ENCODE data around the gene MRRF.

The MRRF gene

GRCh38 chr9:122228568-122229484 is 35.9 kb upstream of the MRRF start, which contains the start of gene LHX6:
Gene LHX6 (minus strand): TSS chr9:122228957. CDS start chr9:122228740, 217 bp downstream.
- no peak for DNase-seq (ENCODE audit: low read depth)

GRCh38 chr9:122229485-122229837 is 35.2 kb upstream of the MRRF start:
- no peak for DNase-seq (ENCODE audit: low read depth)

DNA sequence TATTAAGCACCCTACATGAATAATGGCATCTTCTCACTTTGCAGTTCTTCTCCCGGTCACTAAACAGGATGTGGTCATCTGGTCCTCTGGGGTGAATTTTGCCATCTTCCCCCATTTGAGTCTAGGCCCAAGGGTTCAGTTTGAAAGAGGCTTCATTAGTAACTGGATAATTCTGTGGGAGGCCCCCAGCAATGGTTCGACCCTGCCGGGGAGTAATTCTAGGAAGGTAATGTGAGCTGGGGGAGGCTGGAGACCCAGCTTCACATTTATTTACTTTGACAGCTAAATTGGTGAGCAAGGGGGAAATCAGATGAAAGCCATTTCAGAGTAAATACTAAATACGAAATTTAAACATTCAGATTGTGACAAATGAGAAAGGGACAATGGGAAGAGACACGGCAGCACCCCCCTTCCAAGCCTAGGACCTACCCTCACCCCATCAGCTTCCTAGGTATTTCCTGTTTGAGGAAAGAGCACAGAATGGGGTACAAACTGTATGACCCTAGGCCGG is 31.8 kb upstream of the MRRF start:
- DNase-seq (ENCODE audit: low read depth): no peak

DNA sequence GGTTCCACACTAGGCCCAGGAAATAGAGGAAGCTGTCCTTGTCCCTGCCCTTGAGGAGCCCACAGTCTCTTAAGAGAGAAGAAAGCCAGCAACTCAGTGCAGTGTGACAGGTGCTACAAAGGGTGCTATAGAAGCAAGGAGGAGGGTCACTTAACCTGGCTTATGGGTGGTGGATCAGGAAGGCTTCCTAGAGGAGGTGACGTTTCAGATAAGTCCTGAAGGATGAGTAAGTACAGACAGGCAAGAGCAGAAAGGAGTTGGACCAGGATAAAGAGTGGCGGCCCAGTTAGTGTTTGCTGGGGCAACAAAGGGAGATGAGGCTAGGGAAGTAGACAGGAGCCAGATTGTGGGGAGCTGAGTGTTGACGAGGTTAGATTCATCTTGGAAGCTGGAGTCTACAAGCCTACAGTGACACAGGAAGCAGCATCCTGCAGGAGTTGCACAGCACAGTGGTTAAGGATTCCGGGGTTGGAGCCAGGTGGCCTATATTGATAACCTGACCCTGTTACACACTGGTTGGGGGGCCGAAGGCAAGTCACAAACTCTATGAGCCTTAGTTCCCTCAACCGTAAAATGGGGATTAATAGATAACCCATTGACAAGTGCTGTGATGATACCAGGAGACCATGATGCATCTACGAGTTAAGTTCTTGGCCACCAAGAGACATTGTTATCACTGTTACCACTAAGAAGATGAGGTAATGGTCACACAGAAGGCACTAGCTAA is 30.5 kb upstream of the MRRF start:
- no peak for DNase-seq (ENCODE audit: low read depth)

DNA sequence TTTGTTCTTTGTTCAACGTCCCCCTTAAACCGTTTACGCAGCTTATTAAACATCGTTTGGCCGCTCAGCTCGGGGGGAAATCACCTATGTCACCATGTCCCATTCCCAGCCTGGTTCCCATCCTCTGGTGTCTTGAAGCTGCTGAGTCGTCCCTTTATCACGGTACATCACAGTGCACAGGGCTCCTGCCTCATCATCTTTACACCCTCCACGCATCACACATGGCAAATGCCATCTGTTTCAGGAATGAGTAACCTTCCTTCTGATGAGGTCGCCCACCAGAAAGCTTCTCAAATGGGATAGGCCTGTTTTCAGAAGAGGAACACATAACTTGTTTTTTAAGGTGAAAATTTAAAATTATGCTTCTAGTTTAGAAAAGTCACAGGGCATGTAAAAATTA is 28.0 kb upstream of the MRRF start:
- DNase-seq (ENCODE audit: low read depth): no peak

DNA sequence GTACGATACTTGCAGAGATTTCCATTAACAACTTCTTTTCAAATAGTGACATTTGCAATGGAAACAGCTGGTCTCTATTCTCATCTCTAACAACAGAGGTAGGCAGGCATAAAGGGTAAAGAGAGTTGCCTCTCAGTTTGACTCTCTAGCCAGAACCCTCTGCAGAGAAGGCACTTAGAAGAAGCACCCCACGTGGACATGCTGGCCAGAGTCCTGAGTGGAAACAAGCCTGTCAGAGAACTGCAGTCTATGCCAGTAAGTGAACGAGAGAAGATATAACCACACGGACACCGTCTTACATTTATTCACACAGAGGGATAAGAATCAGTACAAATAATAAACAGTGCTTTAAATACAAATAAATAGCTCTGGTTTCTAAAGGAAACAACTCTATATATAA is 25.0 kb upstream of the MRRF start:
- DNase-seq (ENCODE audit: low read depth): no peak

- DNase-seq (ENCODE audit: low read depth): no peak
These were observed 20.3 kb upstream of the MRRF start for GRCh38 chr9:122244349-122244748.

DNA sequence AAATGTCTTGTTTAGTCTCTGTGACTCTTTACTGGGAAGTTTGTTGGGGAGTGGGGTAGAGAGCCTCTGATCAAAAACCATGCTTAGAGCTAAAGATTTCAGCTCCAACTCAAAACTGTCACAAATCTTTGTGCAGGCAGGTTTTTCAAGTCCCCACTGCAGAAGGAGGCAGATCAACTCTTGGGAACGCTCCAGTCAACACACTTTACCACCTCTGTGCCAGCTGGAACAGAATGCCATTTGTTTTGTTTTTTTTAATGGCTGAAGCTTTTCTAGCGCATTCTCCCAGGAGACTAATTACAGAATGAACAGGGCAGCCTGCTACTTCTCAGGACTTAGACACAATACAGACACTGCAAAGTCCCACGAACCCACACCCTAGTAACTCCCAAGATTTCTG is 18.0 kb upstream of the MRRF start:
- no peak for DNase-seq (ENCODE audit: low read depth)

DNA sequence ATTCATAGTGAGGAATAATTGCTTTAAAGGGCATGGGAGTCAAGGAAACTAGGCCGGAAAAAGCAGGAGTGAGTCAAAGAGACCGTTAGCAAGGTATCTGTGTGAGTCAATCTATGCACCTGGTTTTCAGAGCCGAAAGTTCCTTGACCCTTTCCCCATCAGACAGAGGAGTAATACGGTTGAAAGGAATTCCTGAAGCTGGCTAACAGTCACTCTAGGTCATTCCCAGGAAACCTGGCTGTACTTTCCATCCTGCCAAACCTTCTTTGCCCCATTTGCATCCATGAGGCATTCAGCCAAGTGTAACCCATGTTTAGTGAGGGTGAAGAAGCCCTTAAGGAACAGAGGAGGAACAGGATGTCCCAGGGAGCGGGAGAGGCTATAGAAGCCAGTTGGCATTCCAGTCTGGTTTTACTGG is 16.2 kb upstream of the MRRF start:
- no peak for DNase-seq (ENCODE audit: low read depth)

DNA sequence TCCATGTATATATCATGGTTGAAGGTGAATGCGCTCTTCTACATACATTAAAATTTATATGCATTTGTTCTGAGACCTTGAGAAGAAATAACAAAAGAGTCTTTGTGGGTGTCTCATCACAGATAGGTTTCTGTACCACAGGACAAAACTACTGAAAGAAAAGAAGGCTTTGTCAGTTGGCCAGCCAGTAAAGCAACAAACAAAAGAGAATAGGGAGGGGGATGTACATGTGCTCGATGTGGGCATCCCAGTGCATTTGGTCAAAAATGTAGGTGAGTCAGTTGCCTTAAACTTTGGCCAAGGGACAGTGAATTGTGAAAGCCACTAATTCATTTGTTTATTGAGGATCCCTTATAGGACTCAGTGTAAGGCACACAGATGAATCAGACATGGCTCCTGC is 13.3 kb upstream of the MRRF start:
- no peak for DNase-seq (ENCODE audit: low read depth)

DNA sequence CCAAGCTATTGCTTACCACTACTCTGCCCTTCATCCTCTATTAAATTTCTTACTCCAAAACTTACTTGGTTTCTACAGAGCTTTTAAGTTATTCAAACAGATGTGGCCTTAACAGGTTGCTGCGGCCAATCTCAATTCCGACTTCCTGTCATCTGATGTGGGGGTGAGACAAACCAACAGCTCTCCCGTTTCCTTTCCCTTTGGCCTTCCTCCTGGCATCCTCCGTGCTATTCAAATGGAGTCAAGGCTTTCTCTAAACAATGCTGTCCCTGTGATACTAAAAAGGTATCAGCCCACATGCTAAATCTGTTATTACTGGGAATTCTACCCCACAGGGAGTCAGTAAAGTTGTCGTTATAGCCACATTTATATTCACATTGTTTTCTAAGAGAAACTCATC is 11.9 kb upstream of the MRRF start:
- no peak for DNase-seq (ENCODE audit: low read depth)

DNA sequence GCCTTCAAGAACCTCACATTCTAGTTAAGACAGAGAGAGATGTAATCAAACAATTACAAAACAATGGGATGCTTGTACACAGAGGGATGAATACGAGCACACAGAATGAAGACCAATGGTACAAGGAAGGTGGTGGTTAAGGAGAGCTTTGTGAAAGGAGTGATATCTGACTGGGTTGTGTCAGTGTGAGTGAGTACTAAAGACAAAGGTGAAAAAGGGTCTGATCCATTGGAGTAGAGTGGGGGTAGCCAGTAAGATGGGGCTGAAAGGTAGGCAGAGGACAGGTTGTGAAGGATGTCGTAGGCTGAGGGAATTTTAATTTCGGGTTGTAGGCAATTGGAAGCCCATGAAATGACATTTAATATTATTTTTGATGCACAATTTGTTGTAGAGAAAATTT is 9.9 kb upstream of the MRRF start:
- DNase-seq (ENCODE audit: low read depth): no peak

DNA sequence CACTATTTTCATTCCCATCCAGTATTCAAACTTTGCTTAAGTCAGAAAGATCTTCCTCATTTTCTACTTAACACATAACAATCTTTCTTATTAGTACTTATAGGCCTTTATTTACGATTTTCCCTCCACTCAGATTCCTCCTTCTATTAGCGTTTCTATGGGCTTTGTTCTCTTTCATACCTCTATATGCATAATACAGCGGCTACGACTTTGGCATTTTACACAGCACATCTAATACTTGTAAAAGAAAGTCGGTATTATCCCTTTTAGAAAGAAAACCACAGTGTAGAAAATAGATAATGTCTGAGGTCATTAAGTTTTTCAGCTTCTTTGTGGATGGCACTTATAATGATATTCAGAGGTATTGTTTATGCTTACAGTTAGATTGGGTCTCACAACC is 8.5 kb upstream of the MRRF start:
- DNase-seq (ENCODE audit: low read depth): no peak

GRCh38 chr9:122258886-122259415 is 5.7 kb upstream of the MRRF start:
- no peak for DNase-seq (ENCODE audit: low read depth)

- DNase-seq (ENCODE audit: low read depth): no peak
These were observed 3.2 kb upstream of the MRRF start for GRCh38 chr9:122261469-122261881.

GRCh38 chr9:122262073-122262472 is 2.6 kb upstream of the MRRF start:
- no peak for DNase-seq (ENCODE audit: low read depth)

- DNase-seq (ENCODE audit: low read depth): no peak
These were observed 858 bp upstream of the MRRF start for GRCh38 chr9:122263699-122264349.

GRCh38 chr9:122265149-122265915 is 650 bp downstream of the MRRF start:
- DNase-seq (ENCODE audit: low read depth): no peak

GRCh38 chr9:122268041-122268814 is 3.5 kb downstream of the MRRF start:
- no peak for DNase-seq (ENCODE audit: low read depth)

GRCh38 chr9:122274055-122274454 is 9.4 kb downstream of the MRRF start:
- DNase-seq (ENCODE audit: low read depth): no peak

DNA sequence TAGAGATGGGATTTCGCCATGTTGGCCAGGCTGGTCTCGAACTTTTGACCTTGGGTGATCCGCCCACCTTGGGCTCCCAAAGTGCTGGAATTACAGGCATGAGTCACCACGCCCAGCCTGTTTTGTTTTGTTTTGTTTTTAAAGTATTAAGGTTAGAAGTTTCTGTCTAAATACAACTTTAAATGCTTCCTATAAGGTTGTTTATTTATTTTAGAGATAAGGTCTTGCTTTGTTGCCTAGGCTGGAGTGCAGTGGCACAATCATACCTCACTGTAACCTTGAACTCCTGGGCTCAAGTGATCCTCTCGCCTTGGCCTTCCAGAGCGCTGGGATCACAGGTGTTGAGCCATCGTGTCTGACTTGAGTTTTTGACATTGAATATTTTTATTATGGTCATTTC is 11.4 kb downstream of the MRRF start:
- DNase-seq (ENCODE audit: low read depth): no peak
